Measurements from ENCODE around the gene KIF1B. TPM values are rescaled to one million over a fixed set of nuclear protein-coding genes. Genes with fewer than 3 reads are reported as not detected.

KIF1B gene
- total RNA-seq, 1 experiment from 2014 or later, result 69.5 TPM

- no peak for TF ChIP-seq EZH2 (IDR thresholded peaks at IDR 0.05; ENCODE audit: borderline replicate concordance, low read depth, low read length, poor library complexity, severe bottlenecking)
- no peak for TF ChIP-seq CTCF (conservative IDR thresholded peaks at IDR 0.05; ENCODE audit: low read depth, low read length)
- no TSS peak for BruUV-seq (replicated peaks)
- no peak for DNase-seq (ENCODE audit: low spot score)
- no peak overlapping the region for H3K27ac ChIP-seq (ENCODE audit: low read depth, low read length, poor library complexity, severe bottlenecking)
- no peaks in the 10 kb centered on the region for H3K4me1 ChIP-seq (ENCODE audit: insufficient read depth, low read length, poor library complexity, severe bottlenecking)
- ChIA-PET POLR2A (ENCODE audit: low non-redundant PET) (no interaction called here), CTCF (no interaction called here)
- no peak overlapping the region for H3K4me3 ChIP-seq (ENCODE audit: low read depth, low read length, poor library complexity, severe bottlenecking)
- no peaks in the 10 kb centered on the region for H3K27me3 ChIP-seq (replicated peaks; ENCODE audit: insufficient read depth, low read depth, low read length, poor library complexity)
- H3K9me3 ChIP-seq (ENCODE audit: low read depth, low read length, poor library complexity, severe bottlenecking), result no peaks in the 10 kb centered on the region
- intact Hi-C loops (cut with micrococcal nuclease; ENCODE audit: unreplicated experiment), result no loop called here
- peaks cover 23% of the 10 kb centered on the region for H3K36me3 ChIP-seq (ENCODE audit: insufficient read depth, low read length, poor library complexity, severe bottlenecking)
Measured at GRCh38 chr1:10171995-10172669, 38.2 kb upstream of the KIF1B start.

GRCh38 chr1:10173582-10173981, 36.8 kb upstream of the KIF1B start:
- BruUV-seq (replicated peaks), result no TSS peak
- Histone ChIP-seq H3K4me1 (ENCODE audit: insufficient read depth, low read length, poor library complexity, severe bottlenecking) (no peaks in the 10 kb centered on the region), H3K27ac (ENCODE audit: low read depth, low read length, poor library complexity, severe bottlenecking) (no peak overlapping the region), H3K36me3 (ENCODE audit: insufficient read depth, low read length, poor library complexity, severe bottlenecking) (peaks cover 18% of the 10 kb centered on the region), H3K9me3 (ENCODE audit: low read depth, low read length, poor library complexity, severe bottlenecking) (no peaks in the 10 kb centered on the region), H3K27me3 (replicated peaks; ENCODE audit: insufficient read depth, low read depth, low read length, poor library complexity) (no peaks in the 10 kb centered on the region), H3K4me3 (ENCODE audit: low read depth, low read length, poor library complexity, severe bottlenecking) (no peak overlapping the region)
- TF ChIP-seq EZH2 (IDR thresholded peaks at IDR 0.05; ENCODE audit: borderline replicate concordance, low read depth, low read length, poor library complexity, severe bottlenecking) (no peak), CTCF (conservative IDR thresholded peaks at IDR 0.05; ENCODE audit: low read depth, low read length) (no peak)
- ChIA-PET CTCF (no interaction called here), POLR2A (ENCODE audit: low non-redundant PET) (no interaction called here)
- intact Hi-C loops (cut with micrococcal nuclease; ENCODE audit: unreplicated experiment), result no loop called here
- no peak for DNase-seq (ENCODE audit: low spot score)

- intact Hi-C loops (cut with micrococcal nuclease; ENCODE audit: unreplicated experiment), result no loop called here
- H3K36me3 ChIP-seq (ENCODE audit: insufficient read depth, low read length, poor library complexity, severe bottlenecking), result peaks cover 19% of the 10 kb centered on the region
- H3K4me1 ChIP-seq (ENCODE audit: insufficient read depth, low read length, poor library complexity, severe bottlenecking), result no peaks in the 10 kb centered on the region
- no TSS peak for BruUV-seq (replicated peaks)
- DNase-seq (ENCODE audit: low spot score), result no peak
- no peaks in the 10 kb centered on the region for H3K9me3 ChIP-seq (ENCODE audit: low read depth, low read length, poor library complexity, severe bottlenecking)
- H3K4me3 ChIP-seq (ENCODE audit: low read depth, low read length, poor library complexity, severe bottlenecking), result no peak overlapping the region
- TF ChIP-seq CTCF (conservative IDR thresholded peaks at IDR 0.05; ENCODE audit: low read depth, low read length), result no peak
- TF ChIP-seq EZH2 (IDR thresholded peaks at IDR 0.05; ENCODE audit: borderline replicate concordance, low read depth, low read length, poor library complexity, severe bottlenecking), result no peak
- CTCF ChIA-PET, result no interaction called here
- POLR2A ChIA-PET (ENCODE audit: low non-redundant PET), result no interaction called here
- H3K27ac ChIP-seq (ENCODE audit: low read depth, low read length, poor library complexity, severe bottlenecking), result no peak overlapping the region
- H3K27me3 ChIP-seq (replicated peaks; ENCODE audit: insufficient read depth, low read depth, low read length, poor library complexity), result no peaks in the 10 kb centered on the region
Measured at GRCh38 chr1:10177876-10178275, 32.5 kb upstream of the KIF1B start.
